Smooth muscle cell (in vitro differentiated cells): ENCODE data around the gene SKI. TPM values are rescaled to one million over a fixed set of nuclear protein-coding genes. Genes with fewer than 3 reads are reported as not detected.

Source experiments
- DNase-seq: peaks from one replicate; lab custom pipeline; 2025; ENCODE audit not compliant: unreplicated experiment; lab: John Stamatoyannopoulos, UW
- H2AFZ ChIP-seq: fragments of 200-600 bp; sonication (generic); 2 replicates; pipeline ENCODE4 v1.6.0; 2016; ENCODE audit warnings: antibody characterized with exemption, low read depth, mild to moderate bottlenecking
- H3F3A ChIP-seq: fragments of 200-600 bp; sonication (generic); 2 replicates; pipeline ENCODE4 v1.6.0; 2017; ENCODE audit warnings: antibody characterized with exemption, low read depth
- H3K27ac ChIP-seq: fragments of 200-600 bp; sonication (generic); 2 replicates; pipeline ENCODE4 v1.5.1; 2016; ENCODE audit warnings: low read depth, mild to moderate bottlenecking
- H3K27me3 ChIP-seq: fragments of 200-600 bp; sonication (generic); 2 replicates; pipeline ENCODE4 v1.6.1; 2016; ENCODE audit warnings: low read depth, mild to moderate bottlenecking
- H3K36me3 ChIP-seq: fragments of 200-600 bp; sonication (generic); 2 replicates; pipeline ENCODE4 v1.5.1; 2016; ENCODE audit warnings: low read depth
- H3K4me1 ChIP-seq: fragments of 200-600 bp; sonication (generic); 2 replicates; pipeline ENCODE4 v1.5.1; 2016; ENCODE audit warnings: low read depth
- H3K4me2 ChIP-seq: fragments of 200-600 bp; sonication (generic); 2 replicates; pipeline ENCODE4 v1.6.0; 2016; ENCODE audit warnings: mild to moderate bottlenecking
- H3K4me3 ChIP-seq: fragments of 200-600 bp; sonication (generic); 2 replicates; pipeline ENCODE4 v1.5.1; 2016; ENCODE audit warnings: mild to moderate bottlenecking
- H3K79me2 ChIP-seq: fragments of 200-600 bp; sonication (generic); 2 replicates; pipeline ENCODE4 v1.6.0; 2016; ENCODE audit warnings: low read depth, mild to moderate bottlenecking
- H3K9ac ChIP-seq: fragments of 200-600 bp; sonication (generic); 2 replicates; pipeline ENCODE4 v1.6.0; 2016; ENCODE audit warnings: low read depth
- H3K9me3 ChIP-seq: fragments of 200-600 bp; sonication (generic); replicated peaks from 2 replicates; pipeline ENCODE4 v1.5.1; 2016; ENCODE audit warnings: low read depth
- H4K20me1 ChIP-seq: fragments of 200-600 bp; sonication (generic); 2 replicates; pipeline ENCODE4 v1.6.0; 2016; ENCODE audit warnings: low read depth
- CTCF ChIP-seq: fragments of 200-600 bp; sonication (generic); IDR thresholded peaks from 2 replicates; pipeline ENCODE4 v1.5.1; 2017; ENCODE audit warnings: borderline replicate concordance, mild to moderate bottlenecking, antibody characterized with exemption; ENCODE audit not compliant: insufficient read depth, poor library complexity, severe bottlenecking
- WGBS: methylation state at CpG from one replicate; pipeline ENCODE4 v1.1.7; 2016; ENCODE audit warnings: low lambda C conversion rate; 5-methylcytosine and 5-hydroxymethylcytosine counted together
- polyA plus RNA-seq: library from polyadenylated mRNA; unstranded; fragments of >200 nt; fragmentation: Nextera tagmentation; extraction: Ambion mirVana; gene quantifications from 2 replicates; pipeline ENCODE4 v1.2.1, GENCODE V29; 2016
- total RNA-seq: library from RNA; depleted of rRNA; stranded (reverse); fragments of >200 nt; gene quantifications from 2 replicates; pipeline ENCODE4 v1.2.3, GENCODE V29; 2014

The SKI gene
- total and polyA plus RNA-seq, 2 experiments from 2014 or later = 4.2 to 19.6 TPM

DNA sequence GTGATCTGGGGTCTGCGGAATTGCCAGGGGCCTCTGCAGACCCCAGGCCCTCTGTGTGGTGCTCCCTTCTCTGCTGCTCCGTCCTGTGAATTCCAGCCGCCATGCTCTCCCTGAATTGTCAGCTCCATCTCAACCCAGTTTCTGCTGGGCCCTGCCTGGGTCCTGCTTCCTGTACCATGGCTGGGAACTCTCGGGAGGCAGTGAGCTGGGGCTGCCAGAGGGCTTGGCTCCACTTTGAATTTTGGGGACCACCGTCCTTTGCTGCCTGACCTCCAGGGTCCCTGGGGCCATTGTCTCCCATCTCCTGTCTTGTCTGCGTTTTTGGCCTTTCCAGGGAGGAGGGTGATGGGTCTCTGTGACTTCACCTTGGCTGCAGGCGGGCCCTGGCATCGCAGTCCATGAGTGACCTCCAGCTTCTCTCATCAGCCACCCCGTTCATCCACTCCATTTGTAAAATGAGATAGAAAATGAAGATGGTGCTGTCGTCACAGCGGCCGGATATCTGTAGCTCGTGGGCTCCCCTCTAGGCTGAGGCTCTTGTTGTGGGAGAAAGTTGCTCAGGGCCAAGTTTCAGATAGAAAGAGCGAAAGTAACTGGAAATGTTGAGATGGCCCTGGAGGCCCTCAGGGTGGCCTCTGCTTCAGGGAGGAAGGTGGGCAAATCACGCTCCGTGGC, 38.3 kb downstream of the SKI start:
- Histone ChIP-seq H3K36me3 (no peaks in the 10 kb centered on the region), H3K4me3 (no peak overlapping the region)
- no peak for DNase-seq

GRCh38 chr1:2267051-2267830, 39.1 kb downstream of the SKI start:
- H3K36me3 ChIP-seq = no peaks in the 10 kb centered on the region
- no peak overlapping the region for H2AFZ ChIP-seq
- no peak overlapping the region for H3K4me3 ChIP-seq
- TF ChIP-seq CTCF = no peak
- H3K4me1 ChIP-seq = peaks cover 22% of the 10 kb centered on the region
- H4K20me1 ChIP-seq = peaks cover 100% of the 10 kb centered on the region
- no peaks in the 10 kb centered on the region for H3F3A ChIP-seq
- H3K79me2 ChIP-seq = peaks cover 99% of the 10 kb centered on the region
- H3K27me3 ChIP-seq = no peaks in the 10 kb centered on the region
- H3K9me3 ChIP-seq = no peaks in the 10 kb centered on the region
- no peak overlapping the region for H3K4me2 ChIP-seq
- no peak for DNase-seq
- H3K9ac ChIP-seq = no peak overlapping the region
- WGBS = 92% methylated on average over 28 of the region's 30 CpGs
- no peak overlapping the region for H3K27ac ChIP-seq

More for the DNA sequence above, 38.3 kb downstream of the SKI start:
- Histone ChIP-seq H3K27ac (no peak overlapping the region), H3F3A (no peaks in the 10 kb centered on the region), H4K20me1 (peaks cover 100% of the 10 kb centered on the region), H3K4me1 (peaks cover 14% of the 10 kb centered on the region), H3K79me2 (peaks cover 99% of the 10 kb centered on the region), H3K9me3 (no peaks in the 10 kb centered on the region), H2AFZ (no peak overlapping the region), H3K27me3 (no peaks in the 10 kb centered on the region), H3K9ac (no peak overlapping the region), H3K4me2 (no peak overlapping the region)
- TF ChIP-seq CTCF = no peak
- WGBS = 94% methylated on average over 16 of the region's 16 CpGs

GRCh38 chr1:2267862-2268261, 39.7 kb downstream of the SKI start:
- Histone ChIP-seq H2AFZ (no peak overlapping the region), H4K20me1 (peaks cover 100% of the 10 kb centered on the region), H3K36me3 (no peaks in the 10 kb centered on the region), H3K9ac (no peak overlapping the region), H3K27ac (no peak overlapping the region), H3K79me2 (peaks cover 99% of the 10 kb centered on the region), H3K9me3 (no peaks in the 10 kb centered on the region), H3K4me2 (no peak overlapping the region), H3K4me1 (peaks cover 29% of the 10 kb centered on the region), H3K4me3 (no peak overlapping the region), H3F3A (no peaks in the 10 kb centered on the region), H3K27me3 (no peaks in the 10 kb centered on the region)
- DNase-seq = no peak
- WGBS = 98% methylated on average over 15 of the region's 15 CpGs
- no peak for TF ChIP-seq CTCF
